Measurements from ENCODE around the gene GPR62. TPM values are rescaled to one million over a fixed set of nuclear protein-coding genes. Genes with fewer than 3 reads are reported as not detected.

The GPR62 gene
- total and polyA plus RNA-seq, 9 of the 15 experiments (the other 6 are each of a cell fraction or from before 2014, with no cell fraction given) = not detected

DNA sequence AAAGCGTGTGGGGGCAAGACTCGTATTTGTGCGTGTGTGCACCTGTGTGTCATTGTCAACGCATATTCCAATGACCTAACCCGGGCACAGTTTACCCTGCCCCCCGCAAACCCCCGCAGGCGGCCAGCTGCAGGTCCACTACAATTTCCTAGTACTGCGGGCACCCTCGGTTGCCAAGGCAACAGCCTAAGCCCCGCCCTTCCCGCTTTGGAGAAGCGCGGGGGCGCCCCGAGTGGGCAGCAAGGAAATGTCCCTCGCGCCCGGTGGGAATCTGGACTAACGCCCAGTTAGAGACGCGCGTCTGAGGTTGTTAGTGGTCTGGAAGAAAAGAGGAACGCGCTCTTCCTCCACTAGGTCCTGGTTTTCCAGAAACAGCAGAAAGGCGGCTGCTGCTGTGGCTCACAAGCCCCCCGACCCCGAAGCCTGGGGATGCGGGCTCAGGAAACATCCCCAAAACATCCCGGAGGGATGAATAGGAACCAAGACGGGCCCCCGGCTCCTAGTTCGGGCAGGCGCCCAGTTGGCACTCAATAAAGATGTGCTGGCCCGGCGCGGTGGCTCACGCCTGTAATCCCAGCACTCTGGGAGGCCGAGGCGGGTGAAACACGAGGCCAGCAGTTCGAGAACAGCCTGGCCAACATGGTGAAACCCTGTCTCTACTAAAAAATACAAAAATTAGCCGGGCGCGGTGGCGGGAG, 20.8 kb downstream of the GPR62 start (continued):
- TF ChIP-seq TSC22D4 (tag; IDR thresholded peaks at IDR 0.05) (no peak), XRCC4 (IDR thresholded peaks at IDR 0.05; ENCODE audit: extremely low read depth, insufficient read depth, insufficient read length) (no peak), CREBBP (IDR thresholded peaks at IDR 0.05; ENCODE audit: low read depth, low read length) (no peak), ZEB2 (IDR thresholded peaks at IDR 0.05) (no peak), SMC3 (conservative IDR thresholded peaks at IDR 0.05; ENCODE audit: insufficient read depth, low read depth, low read length) (no peak), CSDE1 (IDR thresholded peaks at IDR 0.05) (peak in 1 of 2 experiments; percentile 57; a peak in 1 of 4 replicates), ZKSCAN8 (CRISPR knock-in tag; IDR thresholded peaks at IDR 0.05) (no peak), ZNF316 (IDR thresholded peaks at IDR 0.05) (no peak), BRD4 (IDR thresholded peaks at IDR 0.05) (no peak), BACH1 (tag; IDR thresholded peaks at IDR 0.05) (no peak), MYC (IDR thresholded peaks at IDR 0.05; ENCODE audit: low read depth, low read length) (no peak), MYC (CRISPR knock-in tag; IDR thresholded peaks at IDR 0.05; ENCODE audit: borderline replicate concordance, low read depth) (no peak), LARP7 (IDR thresholded peaks at IDR 0.05) (no peak), ZNF445 (CRISPR knock-in tag; IDR thresholded peaks at IDR 0.05; ENCODE audit: low read depth) (no peak), HIVEP1 (CRISPR knock-in tag; IDR thresholded peaks at IDR 0.05) (no peak)
- TF ChIP-seq, protein P1, sequence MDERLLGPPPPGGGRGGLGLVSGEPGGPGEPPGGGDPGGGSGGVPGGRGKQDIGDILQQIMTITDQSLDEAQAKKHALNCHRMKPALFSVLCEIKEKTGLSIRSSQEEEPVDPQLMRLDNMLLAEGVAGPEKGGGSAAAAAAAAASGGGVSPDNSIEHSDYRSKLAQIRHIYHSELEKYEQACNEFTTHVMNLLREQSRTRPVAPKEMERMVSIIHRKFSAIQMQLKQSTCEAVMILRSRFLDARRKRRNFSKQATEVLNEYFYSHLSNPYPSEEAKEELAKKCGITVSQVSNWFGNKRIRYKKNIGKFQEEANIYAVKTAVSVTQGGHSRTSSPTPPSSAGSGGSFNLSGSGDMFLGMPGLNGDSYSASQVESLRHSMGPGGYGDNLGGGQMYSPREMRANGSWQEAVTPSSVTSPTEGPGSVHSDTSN (CRISPR knock-in tag; IDR thresholded peaks at IDR 0.05; ENCODE audit: low read depth) = no peak
- TF ChIP-seq, protein P1 (tag; conservative IDR thresholded peaks at IDR 0.05; ENCODE audit: low read depth) = no peak
- TF ChIP-seq, protein P2, sequence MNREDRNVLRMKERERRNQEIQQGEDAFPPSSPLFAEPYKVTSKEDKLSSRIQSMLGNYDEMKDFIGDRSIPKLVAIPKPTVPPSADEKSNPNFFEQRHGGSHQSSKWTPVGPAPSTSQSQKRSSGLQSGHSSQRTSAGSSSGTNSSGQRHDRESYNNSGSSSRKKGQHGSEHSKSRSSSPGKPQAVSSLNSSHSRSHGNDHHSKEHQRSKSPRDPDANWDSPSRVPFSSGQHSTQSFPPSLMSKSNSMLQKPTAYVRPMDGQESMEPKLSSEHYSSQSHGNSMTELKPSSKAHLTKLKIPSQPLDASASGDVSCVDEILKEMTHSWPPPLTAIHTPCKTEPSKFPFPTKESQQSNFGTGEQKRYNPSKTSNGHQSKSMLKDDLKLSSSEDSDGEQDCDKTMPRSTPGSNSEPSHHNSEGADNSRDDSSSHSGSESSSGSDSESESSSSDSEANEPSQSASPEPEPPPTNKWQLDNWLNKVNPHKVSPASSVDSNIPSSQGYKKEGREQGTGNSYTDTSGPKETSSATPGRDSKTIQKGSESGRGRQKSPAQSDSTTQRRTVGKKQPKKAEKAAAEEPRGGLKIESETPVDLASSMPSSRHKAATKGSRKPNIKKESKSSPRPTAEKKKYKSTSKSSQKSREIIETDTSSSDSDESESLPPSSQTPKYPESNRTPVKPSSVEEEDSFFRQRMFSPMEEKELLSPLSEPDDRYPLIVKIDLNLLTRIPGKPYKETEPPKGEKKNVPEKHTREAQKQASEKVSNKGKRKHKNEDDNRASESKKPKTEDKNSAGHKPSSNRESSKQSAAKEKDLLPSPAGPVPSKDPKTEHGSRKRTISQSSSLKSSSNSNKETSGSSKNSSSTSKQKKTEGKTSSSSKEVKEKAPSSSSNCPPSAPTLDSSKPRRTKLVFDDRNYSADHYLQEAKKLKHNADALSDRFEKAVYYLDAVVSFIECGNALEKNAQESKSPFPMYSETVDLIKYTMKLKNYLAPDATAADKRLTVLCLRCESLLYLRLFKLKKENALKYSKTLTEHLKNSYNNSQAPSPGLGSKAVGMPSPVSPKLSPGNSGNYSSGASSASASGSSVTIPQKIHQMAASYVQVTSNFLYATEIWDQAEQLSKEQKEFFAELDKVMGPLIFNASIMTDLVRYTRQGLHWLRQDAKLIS (CRISPR knock-in tag; IDR thresholded peaks at IDR 0.05) = no peak
- TF ChIP-seq, protein P3, sequence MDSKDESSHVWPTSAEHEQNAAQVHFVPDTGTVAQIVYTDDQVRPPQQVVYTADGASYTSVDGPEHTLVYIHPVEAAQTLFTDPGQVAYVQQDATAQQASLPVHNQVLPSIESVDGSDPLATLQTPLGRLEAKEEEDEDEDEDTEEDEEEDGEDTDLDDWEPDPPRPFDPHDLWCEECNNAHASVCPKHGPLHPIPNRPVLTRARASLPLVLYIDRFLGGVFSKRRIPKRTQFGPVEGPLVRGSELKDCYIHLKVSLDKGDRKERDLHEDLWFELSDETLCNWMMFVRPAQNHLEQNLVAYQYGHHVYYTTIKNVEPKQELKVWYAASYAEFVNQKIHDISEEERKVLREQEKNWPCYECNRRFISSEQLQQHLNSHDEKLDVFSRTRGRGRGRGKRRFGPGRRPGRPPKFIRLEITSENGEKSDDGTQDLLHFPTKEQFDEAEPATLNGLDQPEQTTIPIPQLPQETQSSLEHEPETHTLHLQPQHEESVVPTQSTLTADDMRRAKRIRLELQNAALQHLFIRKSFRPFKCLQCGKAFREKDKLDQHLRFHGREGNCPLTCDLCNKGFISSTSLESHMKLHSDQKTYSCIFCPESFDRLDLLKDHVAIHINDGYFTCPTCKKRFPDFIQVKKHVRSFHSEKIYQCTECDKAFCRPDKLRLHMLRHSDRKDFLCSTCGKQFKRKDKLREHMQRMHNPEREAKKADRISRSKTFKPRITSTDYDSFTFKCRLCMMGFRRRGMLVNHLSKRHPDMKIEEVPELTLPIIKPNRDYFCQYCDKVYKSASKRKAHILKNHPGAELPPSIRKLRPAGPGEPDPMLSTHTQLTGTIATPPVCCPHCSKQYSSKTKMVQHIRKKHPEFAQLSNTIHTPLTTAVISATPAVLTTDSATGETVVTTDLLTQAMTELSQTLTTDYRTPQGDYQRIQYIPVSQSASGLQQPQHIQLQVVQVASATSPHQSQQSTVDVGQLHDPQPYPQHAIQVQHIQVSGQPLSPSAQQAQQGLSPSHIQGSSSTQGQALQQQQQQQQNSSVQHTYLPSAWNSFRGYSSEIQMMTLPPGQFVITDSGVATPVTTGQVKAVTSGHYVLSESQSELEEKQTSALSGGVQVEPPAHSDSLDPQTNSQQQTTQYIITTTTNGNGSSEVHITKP (IDR thresholded peaks at IDR 0.05; ENCODE audit: partially characterized antibody) = no peak

All from K562 (cell line).